Fibroblast of skin of back (primary cell): ENCODE data around the gene AURKAIP1.
A peak's percentile ranks its signal among the peaks of the same experiment; 100 is the strongest.

Experiments used
- DNase-seq: peaks from one replicate; pipeline ENCODE4 v3.0.0-alpha.2; 2013

AURKAIP1 gene

GRCh38 chr1:1331068-1331965 is 43.7 kb downstream of the AURKAIP1 start, which contains the start of gene TAS1R3:
TAS1R3 (plus strand) TSS chr1:1331280; CDS start chr1:1331346, 66 bp downstream.
- no peak for DNase-seq

GRCh38 chr1:1330366-1331067 is 44.5 kb downstream of the AURKAIP1 start:
- DNase-seq, result no peak

GRCh38 chr1:1329304-1330210 is 45.5 kb downstream of the AURKAIP1 start:
- no peak for DNase-seq

- no peak for DNase-seq
Observed at GRCh38 chr1:1328254-1328653, 46.8 kb downstream of the AURKAIP1 start.

GRCh38 chr1:1327291-1327690 is 47.7 kb downstream of the AURKAIP1 start:
- DNase-seq, result no peak

GRCh38 chr1:1326075-1326605 is 48.9 kb downstream of the AURKAIP1 start:
- DNase-seq, result no peak

GRCh38 chr1:1325288-1326074 is 49.5 kb downstream of the AURKAIP1 start:
- DNase-seq, result no peak

- peak; percentile 88 for DNase-seq
Observed at GRCh38 chr1:1324524-1325287, 50.3 kb downstream of the AURKAIP1 start, which contains the start of the genes CPTP and INTS11. CPTP (plus strand) TSS chr1:1324802; CDS start chr1:1326911, 2,109 bp downstream. INTS11 (minus strand) TSS chr1:1324660; CDS start chr1:1324608, 52 bp downstream.

GRCh38 chr1:1324084-1324523 is 50.9 kb downstream of the AURKAIP1 start:
- no peak for DNase-seq
